Activated CD4-positive, alpha-beta T cell treated with anti-CD3 and anti-CD28 coated beads, Interleukin-2, amount 50 U/mL, for 1 hour (primary cell): ENCODE results near the gene CDKL5.

Experiments used
- DNase-seq: peaks from one replicate; pipeline ENCODE4 v3.0.0-alpha.2; 2020

CDKL5 gene

GRCh38 chrX:18461431-18461830 is 36.0 kb downstream of the CDKL5 start:
- no peak for DNase-seq

GRCh38 chrX:18464499-18464898 is 39.1 kb downstream of the CDKL5 start:
- no peak for DNase-seq

GRCh38 chrX:18465051-18465450 is 39.6 kb downstream of the CDKL5 start:
- no peak for DNase-seq

GRCh38 chrX:18468599-18468998 is 43.2 kb downstream of the CDKL5 start:
- no peak for DNase-seq

GRCh38 chrX:18471296-18471695 is 45.9 kb downstream of the CDKL5 start:
- DNase-seq = no peak

- DNase-seq = no peak
These were observed 65.6 kb downstream of the CDKL5 start for GRCh38 chrX:18490806-18491555.

GRCh38 chrX:18491587-18492340 is 66.4 kb downstream of the CDKL5 start:
- no peak for DNase-seq

- DNase-seq = no peak
These were observed 109.5 kb downstream of the CDKL5 start for GRCh38 chrX:18534949-18535348.

GRCh38 chrX:18537068-18537467 is 111.7 kb downstream of the CDKL5 start:
- no peak for DNase-seq

- no peak for DNase-seq
These were observed 112.1 kb downstream of the CDKL5 start for GRCh38 chrX:18537524-18537923.

GRCh38 chrX:18542131-18542530 is 116.7 kb downstream of the CDKL5 start:
- DNase-seq = no peak

- DNase-seq = no peak
These were observed 117.5 kb downstream of the CDKL5 start for GRCh38 chrX:18542905-18543304.

- no peak for DNase-seq
These were observed 118.3 kb downstream of the CDKL5 start for GRCh38 chrX:18543738-18544137.

GRCh38 chrX:18545771-18546170 is 120.4 kb downstream of the CDKL5 start:
- DNase-seq = no peak

GRCh38 chrX:18548996-18549395 is 123.6 kb downstream of the CDKL5 start:
- no peak for DNase-seq

GRCh38 chrX:18549643-18550042 is 124.2 kb downstream of the CDKL5 start:
- no peak for DNase-seq

GRCh38 chrX:18557879-18558278 is 132.5 kb downstream of the CDKL5 start:
- no peak for DNase-seq

GRCh38 chrX:18558799-18559198 is 133.4 kb downstream of the CDKL5 start:
- DNase-seq = no peak

- DNase-seq = no peak
These were observed 135.6 kb downstream of the CDKL5 start for GRCh38 chrX:18561020-18561419.

GRCh38 chrX:18565727-18566126 is 140.3 kb downstream of the CDKL5 start:
- DNase-seq = no peak

- no peak for DNase-seq
These were observed 141.3 kb downstream of the CDKL5 start for GRCh38 chrX:18566748-18567147.

GRCh38 chrX:18573556-18573955 is 148.1 kb downstream of the CDKL5 start:
- no peak for DNase-seq

- DNase-seq = no peak
These were observed 149.2 kb downstream of the CDKL5 start for GRCh38 chrX:18574591-18574990.

GRCh38 chrX:18575744-18576143 is 150.3 kb downstream of the CDKL5 start:
- DNase-seq = no peak

GRCh38 chrX:18577400-18577799 is 152.0 kb downstream of the CDKL5 start:
- no peak for DNase-seq
